ENCODE data around the gene MID1IP1. TPM values are rescaled to one million over a fixed set of nuclear protein-coding genes. Genes with fewer than 3 reads are reported as not detected.

The MID1IP1 gene
- total RNA-seq, 1 donor from 2014 or later = 29.7 TPM

- peaks cover 2% of the 10 kb centered on the region for H3K9me3 Mint-ChIP-seq (ENCODE audit: low read depth)
- peak overlapping the region; percentile 92 for H3K27ac Mint-ChIP-seq
- H3K4me1 Mint-ChIP-seq (ENCODE audit: low read depth) = peaks cover 22% of the 10 kb centered on the region
- TF ChIP-seq CTCF (IDR thresholded peaks at IDR 0.05; ENCODE audit: unreplicated experiment) = no peak
- H3K27me3 Mint-ChIP-seq = no peaks in the 10 kb centered on the region
- H3K4me3 Mint-ChIP-seq (ENCODE audit: low read depth) = peak overlapping the region; percentile 99
- peaks cover 1% of the 10 kb centered on the region for H3K36me3 Mint-ChIP-seq (ENCODE audit: insufficient read depth)
- DNase-seq (ENCODE audit: low spot score, unreplicated experiment) = peak; percentile 11
Observed at GRCh38 chrX:38805432-38806389, 4.5 kb downstream of the MID1IP1 start.

GRCh38 chrX:38806875-38807621, 5.8 kb downstream of the MID1IP1 start:
- H3K9me3 Mint-ChIP-seq (ENCODE audit: low read depth) = peaks cover 8% of the 10 kb centered on the region
- no peak for TF ChIP-seq CTCF (IDR thresholded peaks at IDR 0.05; ENCODE audit: unreplicated experiment)
- H3K36me3 Mint-ChIP-seq (ENCODE audit: insufficient read depth) = peaks cover 1% of the 10 kb centered on the region
- H3K4me3 Mint-ChIP-seq (ENCODE audit: low read depth) = peak overlapping the region; percentile 99
- peaks cover 22% of the 10 kb centered on the region for H3K4me1 Mint-ChIP-seq (ENCODE audit: low read depth)
- peak overlapping the region; percentile 89 for H3K27ac Mint-ChIP-seq
- no peaks in the 10 kb centered on the region for H3K27me3 Mint-ChIP-seq
- no peak for DNase-seq (ENCODE audit: low spot score, unreplicated experiment)

- H3K9me3 Mint-ChIP-seq (ENCODE audit: low read depth) = peaks cover 7% of the 10 kb centered on the region
- DNase-seq (ENCODE audit: low spot score, unreplicated experiment) = no peak
- no peaks in the 10 kb centered on the region for H3K27me3 Mint-ChIP-seq
- H3K36me3 Mint-ChIP-seq (ENCODE audit: insufficient read depth) = peaks cover 1% of the 10 kb centered on the region
- peaks cover 19% of the 10 kb centered on the region for H3K4me1 Mint-ChIP-seq (ENCODE audit: low read depth)
- no peak overlapping the region for H3K27ac Mint-ChIP-seq
- TF ChIP-seq CTCF (IDR thresholded peaks at IDR 0.05; ENCODE audit: unreplicated experiment) = no peak
- no peak overlapping the region for H3K4me3 Mint-ChIP-seq (ENCODE audit: low read depth)
Observed at GRCh38 chrX:38807873-38808272, 6.6 kb downstream of the MID1IP1 start.

GRCh38 chrX:38811515-38812243, 10.4 kb downstream of the MID1IP1 start:
- TF ChIP-seq CTCF (IDR thresholded peaks at IDR 0.05; ENCODE audit: unreplicated experiment) = no peak

GRCh38 chrX:38816155-38816554, 14.9 kb downstream of the MID1IP1 start:
- no peak for TF ChIP-seq CTCF (IDR thresholded peaks at IDR 0.05; ENCODE audit: unreplicated experiment)
- Mint-ChIP-seq H3K9me3 (ENCODE audit: low read depth) (peaks cover 18% of the 10 kb centered on the region), H3K36me3 (ENCODE audit: insufficient read depth) (peaks cover 2% of the 10 kb centered on the region), H3K27me3 (no peaks in the 10 kb centered on the region), H3K4me3 (ENCODE audit: low read depth) (no peak overlapping the region), H3K4me1 (ENCODE audit: low read depth) (peaks cover 7% of the 10 kb centered on the region), H3K27ac (no peak overlapping the region)
- no peak for DNase-seq (ENCODE audit: low spot score, unreplicated experiment)

More at GRCh38 chrX:38811515-38812243, 10.4 kb downstream of the MID1IP1 start:
- Mint-ChIP-seq H3K4me3 (ENCODE audit: low read depth) (no peak overlapping the region), H3K9me3 (ENCODE audit: low read depth) (peaks cover 19% of the 10 kb centered on the region), H3K36me3 (ENCODE audit: insufficient read depth) (peaks cover 2% of the 10 kb centered on the region), H3K27me3 (no peaks in the 10 kb centered on the region), H3K27ac (no peak overlapping the region), H3K4me1 (ENCODE audit: low read depth) (peaks cover 14% of the 10 kb centered on the region)
- no peak for DNase-seq (ENCODE audit: low spot score, unreplicated experiment)

All from progenitor cell of endocrine pancreas (in vitro differentiated cells).